HepG2 (cell line): Measurements from ENCODE around the gene DNAJC15. TPM values are rescaled to one million over a fixed set of nuclear protein-coding genes. Genes with fewer than 3 reads are reported as not detected.

Source experiments
- ARID4A ChIP-seq: sonication (generic); formaldehyde crosslinking; IDR thresholded peaks from 2 replicates; pipeline ENCODE4 v1.5.0; 2020; ENCODE audit warnings: mild to moderate bottlenecking, missing genetic modification reagents, borderline replicate concordance
- ATF7 ChIP-seq, 2 experiments: fragments of 450-650 bp in 1 of 2; sonication (generic) in 1 of 2; formaldehyde crosslinking in 1 of 2; IDR thresholded peaks; 2 replicates each; pipeline versions ENCODE4 v1.4.0 to v1.6.1; 2016 to 2020; ENCODE audit warnings: antibody characterized with exemption in 1 of 2, mild to moderate bottlenecking in 1 of 2, missing genetic modification reagents in 1 of 2
- FOXO1 ChIP-seq: sonication (generic); formaldehyde crosslinking; IDR thresholded peaks from 2 replicates; pipeline ENCODE4 v1.4.0; 2020; ENCODE audit warnings: missing genetic modification reagents
- FOXP1 ChIP-seq, 2 experiments: fragments of 450-650 bp in 1 of 2; IDR thresholded peaks; 2 replicates each; pipeline ENCODE4 v1.6.1; 2017 to 2018; ENCODE audit warnings: antibody characterized with exemption in 1 of 2
- HMG20A ChIP-seq: IDR thresholded peaks from 2 replicates; pipeline ENCODE4 v1.6.1; 2016; ENCODE audit warnings: borderline replicate concordance
- HOXA3 ChIP-seq: sonication (generic); formaldehyde crosslinking; IDR thresholded peaks from 2 replicates; pipeline ENCODE4 v1.5.0; 2020; ENCODE audit warnings: missing genetic modification reagents
- HOXD1 ChIP-seq: sonication (generic); formaldehyde crosslinking; IDR thresholded peaks from 2 replicates; pipeline ENCODE4 v1.5.0; 2020; ENCODE audit warnings: missing genetic modification reagents
- IRF2 ChIP-seq: IDR thresholded peaks from 2 replicates; pipeline ENCODE4 v1.6.1; 2018; ENCODE audit warnings: missing genetic modification reagents, missing compliant biosample characterization
- NR2C2 ChIP-seq: sonication (generic); formaldehyde crosslinking; IDR thresholded peaks from 2 replicates; pipeline ENCODE4 v1.4.0; 2020; ENCODE audit warnings: missing genetic modification reagents, mild to moderate bottlenecking, moderate library complexity, borderline replicate concordance
- PCBP1 ChIP-seq: fragments of 200-400 bp; formaldehyde crosslinking; IDR thresholded peaks from 2 replicates; pipeline ENCODE4 v1.6.1; 2017; ENCODE audit warnings: mild to moderate bottlenecking, low read depth, low read length, borderline replicate concordance
- SIN3B ChIP-seq: fragments of 150-350 bp; IDR thresholded peaks from 2 replicates; pipeline ENCODE4 v1.6.1; 2014; ENCODE audit warnings: low read length
- SKIL ChIP-seq: sonication (generic); formaldehyde crosslinking; IDR thresholded peaks from 2 replicates; pipeline ENCODE4 v1.8.0; 2022; ENCODE audit warnings: missing genetic modification reagents, mild to moderate bottlenecking, moderate library complexity, borderline replicate concordance
- ZBTB42 ChIP-seq: sonication (generic); formaldehyde crosslinking; IDR thresholded peaks from 2 replicates; pipeline ENCODE4 v1.5.0; 2020; ENCODE audit warnings: mild to moderate bottlenecking, missing genetic modification reagents
- ZNF34 ChIP-seq: sonication (generic); formaldehyde crosslinking; IDR thresholded peaks from 2 replicates; pipeline ENCODE4 v1.4.0; 2020; ENCODE audit warnings: mild to moderate bottlenecking, missing genetic modification reagents, borderline replicate concordance
- ZNF556 ChIP-seq: sonication (generic); formaldehyde crosslinking; IDR thresholded peaks from 2 replicates; pipeline ENCODE4 v1.4.0; 2020; ENCODE audit warnings: mild to moderate bottlenecking, missing genetic modification reagents, borderline replicate concordance
- ZNF564 ChIP-seq: sonication (generic); formaldehyde crosslinking; IDR thresholded peaks from 2 replicates; pipeline ENCODE4 v1.8.1; 2023; ENCODE audit warnings: mild to moderate bottlenecking, missing genetic modification reagents
- ZNF570 ChIP-seq: sonication (generic); formaldehyde crosslinking; IDR thresholded peaks from 2 replicates; pipeline ENCODE4 v1.4.0; 2020; ENCODE audit warnings: mild to moderate bottlenecking, missing genetic modification reagents, borderline replicate concordance
- ZNF768 ChIP-seq: sonication (generic); formaldehyde crosslinking; IDR thresholded peaks from 2 replicates; pipeline ENCODE4 v1.4.0; 2020; ENCODE audit warnings: missing genetic modification reagents
- ZNF792 ChIP-seq: IDR thresholded peaks from 2 replicates; pipeline ENCODE4 v1.6.1; 2016
- ZNF839 ChIP-seq: sonication (generic); formaldehyde crosslinking; IDR thresholded peaks from 2 replicates; pipeline ENCODE4 v1.4.0; 2020; ENCODE audit warnings: missing genetic modification reagents, mild to moderate bottlenecking, borderline replicate concordance
- ZSCAN22 ChIP-seq: sonication (generic); formaldehyde crosslinking; IDR thresholded peaks from 2 replicates; pipeline ENCODE4 v1.4.0; 2020; ENCODE audit warnings: mild to moderate bottlenecking, missing genetic modification reagents
- polyA plus RNA-seq, 8 experiments: library from polyadenylated mRNA; depleted of rRNA in 3 of 8; stranded (reverse) in 7 of 8; unstranded in 1 of 8; fragments of >200 nt; fragmentation: Illumina TruSeq in 4 of 8; extraction: Trizol in 4 of 8; gene quantifications; 2 replicates each; pipeline versions ENCODE4 v1.2.1 to v1.2.3, GENCODE V29; 2011 to 2016; ENCODE audit warnings: low read depth in 4 of 8, missing spikeins in 1 of 8, mixed read lengths in 1 of 8; ENCODE audit not compliant: insufficient read depth in 1 of 8
- total RNA-seq, 5 experiments: library from RNA; depleted of rRNA; stranded (reverse); fragments of >200 nt; fragmentation: Illumina TruSeq; extraction: Trizol; gene quantifications; 2 replicates each; pipeline ENCODE4 v1.2.3, GENCODE V29; 2016; ENCODE audit warnings: low read depth in 1 of 5
- TF ChIP-seq, protein P1 (sequence below): sonication (generic); formaldehyde crosslinking; IDR thresholded peaks from 2 replicates; pipeline ENCODE4 v1.4.0; 2020; ENCODE audit warnings: missing genetic modification reagents

Gene DNAJC15
- total and polyA plus RNA-seq, 2 of the 13 experiments (the other 11 are each of a cell fraction or from before 2014, with no cell fraction given), result 23.0 to 31.9 TPM

GRCh38 chr13:43023289-43023963, at the start of gene DNAJC15 (continued):
- TF ChIP-seq ARID4A (CRISPR knock-in tag), result peak; percentile 61; the same call in 1 of the 2 replicates
- TF ChIP-seq SKIL (CRISPR knock-in tag), result no peak
- TF ChIP-seq HOXD1 (CRISPR knock-in tag), result no peak
- TF ChIP-seq ATF7 (IDR thresholded peaks at IDR 0.05), result no peak
- TF ChIP-seq ATF7 (CRISPR knock-in tag; IDR thresholded peaks at IDR 0.05), result no peak
- 0 out of 2 replicates have a peak, but pooled peaks have one; percentile 14 for TF ChIP-seq HMG20A (CRISPR knock-in tag)
- 0 out of 2 replicates have a peak, but pooled peaks have one; percentile 30 for TF ChIP-seq PCBP1
- TF ChIP-seq ZSCAN22 (CRISPR knock-in tag), result no peak
- no peak for TF ChIP-seq FOXP1 (IDR thresholded peaks at IDR 0.05)
- no peak; the same call in 1 of the 2 replicates for TF ChIP-seq FOXP1 (CRISPR knock-in tag; IDR thresholded peaks at IDR 0.05)
- TF ChIP-seq HOXA3 (CRISPR knock-in tag), result peak; percentile 89
- TF ChIP-seq NR2C2 (CRISPR knock-in tag), result peak; percentile 62
- TF ChIP-seq ZNF768 (CRISPR knock-in tag), result peak; percentile 74; the same call in 1 of the 2 replicates
- TF ChIP-seq ZNF792 (CRISPR knock-in tag), result no peak; the same call in 1 of the 2 replicates
- peak; percentile 77; the same call in 1 of the 2 replicates for TF ChIP-seq IRF2 (CRISPR knock-in tag)
- 0 out of 2 replicates have a peak, but pooled peaks have one; percentile 32 for TF ChIP-seq ZNF34 (CRISPR knock-in tag)
- TF ChIP-seq SIN3B, result no peak
- no peak for TF ChIP-seq ZNF570 (CRISPR knock-in tag)
- TF ChIP-seq ZBTB42, result no peak
- TF ChIP-seq ZNF564 (CRISPR knock-in tag), result peak; percentile 67; the same call in 1 of the 2 replicates
- TF ChIP-seq, protein P1, sequence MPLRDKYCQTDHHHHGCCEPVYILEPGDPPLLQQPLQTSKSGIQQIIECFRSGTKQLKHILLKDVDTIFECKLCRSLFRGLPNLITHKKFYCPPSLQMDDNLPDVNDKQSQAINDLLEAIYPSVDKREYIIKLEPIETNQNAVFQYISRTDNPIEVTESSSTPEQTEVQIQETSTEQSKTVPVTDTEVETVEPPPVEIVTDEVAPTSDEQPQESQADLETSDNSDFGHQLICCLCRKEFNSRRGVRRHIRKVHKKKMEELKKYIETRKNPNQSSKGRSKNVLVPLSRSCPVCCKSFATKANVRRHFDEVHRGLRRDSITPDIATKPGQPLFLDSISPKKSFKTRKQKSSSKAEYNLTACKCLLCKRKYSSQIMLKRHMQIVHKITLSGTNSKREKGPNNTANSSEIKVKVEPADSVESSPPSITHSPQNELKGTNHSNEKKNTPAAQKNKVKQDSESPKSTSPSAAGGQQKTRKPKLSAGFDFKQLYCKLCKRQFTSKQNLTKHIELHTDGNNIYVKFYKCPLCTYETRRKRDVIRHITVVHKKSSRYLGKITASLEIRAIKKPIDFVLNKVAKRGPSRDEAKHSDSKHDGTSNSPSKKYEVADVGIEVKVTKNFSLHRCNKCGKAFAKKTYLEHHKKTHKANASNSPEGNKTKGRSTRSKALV (CRISPR knock-in tag), result no peak
- TF ChIP-seq ZNF839 (CRISPR knock-in tag), result 0 out of 2 replicates have a peak, but pooled peaks have one; percentile 59
- TF ChIP-seq FOXO1 (CRISPR knock-in tag), result 0 out of 2 replicates have a peak, but pooled peaks have one; percentile 19
- TF ChIP-seq ZNF556 (CRISPR knock-in tag), result peak; percentile 79
